Liver (tissue), 3 donors: ENCODE results near the gene VGLL4.
A peak's percentile ranks its signal among the peaks of the same experiment; 100 is the strongest.

ENCODE experiments used
- CTCF ChIP-seq: fragments of 150-350 bp; IDR thresholded peaks from 2 replicates; pipeline ENCODE4 v1.5.1; 2017; ENCODE audit warnings: improper control_type of control experiment, low read depth, low read length; ENCODE audit not compliant: missing input control
- HNF4G ChIP-seq: IDR thresholded peaks from 2 replicates; pipeline ENCODE4 v1.6.1; 2016; ENCODE audit warnings: antibody characterized with exemption
- MAX ChIP-seq: IDR thresholded peaks from 2 replicates; pipeline ENCODE4 v1.6.1; 2016; ENCODE audit warnings: antibody characterized with exemption
- RAD21 ChIP-seq, 2 donors: IDR thresholded peaks; 2 replicates each; pipeline ENCODE4 v1.6.1; 2016; ENCODE audit warnings: antibody characterized with exemption in 2 of 2, mild to moderate bottlenecking in 2 of 2
- donor health status: healthy.
- donor health status: healthy.

GRCh38 chr3:11625376-11626083 is 18.2 kb downstream of the VGLL4 start:
- TF ChIP-seq CTCF: no peak
- TF ChIP-seq RAD21 (IDR thresholded peaks at IDR 0.05): no peak
- TF ChIP-seq HNF4G: peak; percentile 17
- TF ChIP-seq MAX: no peak
